Lower leg skin (tissue), 4 donors: ENCODE measurements around the gene SPDYE4. TPM values are rescaled to one million over a fixed set of nuclear protein-coding genes. Genes with fewer than 3 reads are reported as not detected.

Source experiments
- DNase-seq, 2 donors: peaks; one replicate each; pipeline ENCODE4 v3.0.0-alpha.2; 2019; ENCODE audit warnings: low spot score in 2 of 2
- H3K4me3 ChIP-seq: fragments of 200-600 bp; sonication (generic); 2 replicates; pipeline ENCODE4 v1.5.1; 2017; ENCODE audit warnings: mild to moderate bottlenecking, low read depth; ENCODE audit not compliant: poor library complexity, severe bottlenecking
- CTCF ChIP-seq, 3 donors: fragments of 450-650 bp; IDR thresholded peaks; one replicate each; pipeline ENCODE4 v1.5.1; 2016; ENCODE audit warnings: antibody characterized with exemption in 3 of 3, mild to moderate bottlenecking in 3 of 3, moderate library complexity in 2 of 3
- POLR2A ChIP-seq, 2 donors: fragments of 450-650 bp; IDR thresholded peaks; one replicate each; pipeline ENCODE4 v1.6.1; 2016 to 2017; ENCODE audit warnings: antibody characterized with exemption in 2 of 2, mild to moderate bottlenecking in 1 of 2, moderate library complexity in 1 of 2
- WGBS, 2 donors: methylation state at CpG; one replicate each; pipeline ENCODE4 v1.1.5; 2018; 5-methylcytosine and 5-hydroxymethylcytosine counted together
- intact Hi-C: fragments of 100-400 bp; cut with DNase I; formaldehyde crosslinking; loops from one replicate; pipeline ENCODE4 v1.15.0; 2023; ENCODE audit warnings: low total_unique reads
- total RNA-seq, 4 donors: library from RNA; depleted of rRNA; stranded (reverse); fragments of >200 nt; gene quantifications; one replicate each; pipeline ENCODE4 v1.1.0, GENCODE V29; 2016

Gene SPDYE4
- total RNA-seq, 4 donors from 2014 or later, result not detected

DNA sequence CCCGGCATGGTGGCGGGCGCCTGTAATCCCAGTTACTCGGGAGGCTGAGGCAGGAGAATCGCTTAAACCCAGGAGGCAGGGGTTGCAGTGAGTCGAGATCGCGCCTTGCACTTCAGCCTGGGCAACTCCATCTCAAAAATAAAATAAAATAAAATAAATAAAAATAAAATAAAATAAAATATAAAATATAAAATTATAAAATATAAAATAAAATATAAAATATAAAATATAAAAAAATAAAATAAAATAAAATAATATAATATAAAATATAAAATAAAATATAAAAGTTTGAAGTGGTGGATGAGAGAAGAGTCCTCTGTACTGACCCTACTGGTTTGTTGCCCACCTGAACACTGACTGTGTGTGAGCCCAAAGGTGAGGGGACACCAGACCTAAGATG lies 28.9 kb downstream of the SPDYE4 start:
- DNase-seq, result no peak
- intact Hi-C loops, result no loop called here
- no peak overlapping the region for H3K4me3 ChIP-seq
- TF ChIP-seq CTCF (IDR thresholded peaks at IDR 0.05) (no peak), POLR2A (IDR thresholded peaks at IDR 0.05) (no peak)
- 77 to 82% methylated on average over 8 of the region's 8 CpGs for WGBS, 2 donors

GRCh38 chr17:8728971-8729370 lies 29.4 kb downstream of the SPDYE4 start:
- intact Hi-C loops, result no loop called here
- no peak overlapping the region for H3K4me3 ChIP-seq
- WGBS, 2 donors, result 51 to 63% methylated on average over 5 of the region's 5 CpGs
- peak in 1 of 2 donors; percentile 66 for DNase-seq
- no peak for TF ChIP-seq CTCF (IDR thresholded peaks at IDR 0.05)
- no peak for TF ChIP-seq POLR2A (IDR thresholded peaks at IDR 0.05)

GRCh38 chr17:8728251-8728938 lies 30.0 kb downstream of the SPDYE4 start:
- peak in 1 of 2 donors; percentile 43 for DNase-seq
- 79 to 85% methylated on average over 13 of the region's 13 CpGs for WGBS, 2 donors
- TF ChIP-seq POLR2A (IDR thresholded peaks at IDR 0.05) (no peak), CTCF (IDR thresholded peaks at IDR 0.05) (no peak)
- intact Hi-C loops, result no loop called here
- no peak overlapping the region for H3K4me3 ChIP-seq

DNA sequence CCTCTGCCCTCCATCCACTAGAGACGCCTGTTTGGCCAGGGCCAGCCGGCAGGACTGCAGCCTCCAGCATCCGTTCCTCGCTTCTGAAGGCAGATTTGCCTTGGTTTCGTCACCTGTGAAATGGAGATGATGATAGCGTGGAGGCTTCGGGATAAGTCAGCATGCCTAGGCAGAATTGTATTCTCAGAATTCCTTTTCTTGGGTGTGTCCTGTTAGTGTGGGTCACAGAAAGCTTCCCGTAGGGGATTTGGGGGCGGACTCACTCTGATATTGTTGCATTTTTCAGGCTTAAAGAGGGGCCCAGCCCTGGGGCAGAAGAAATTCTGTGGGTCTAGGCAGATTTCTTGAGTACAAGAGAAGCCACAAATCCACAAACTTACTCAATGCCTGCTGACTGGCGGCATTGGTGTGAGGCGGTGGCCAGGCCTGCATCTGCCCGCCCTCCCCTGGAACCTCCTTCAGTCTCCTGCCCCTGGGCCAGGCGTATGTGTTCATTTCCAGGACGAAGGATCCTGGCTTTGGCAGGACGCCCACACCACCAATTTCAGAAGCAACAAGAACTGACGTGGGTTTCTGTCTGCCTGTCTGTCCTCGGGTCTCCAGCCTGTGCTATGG lies 31.3 kb downstream of the SPDYE4 start:
- no peak for TF ChIP-seq CTCF (IDR thresholded peaks at IDR 0.05)
- no peak for TF ChIP-seq POLR2A (IDR thresholded peaks at IDR 0.05)
- intact Hi-C loops, result no loop called here

GRCh38 chr17:8725881-8726876 lies 32.2 kb downstream of the SPDYE4 start:
- WGBS, 2 donors, result 85 to 86% methylated on average over 22 to 23 of the region's 23 CpGs
- TF ChIP-seq CTCF (IDR thresholded peaks at IDR 0.05) (no peak), POLR2A (IDR thresholded peaks at IDR 0.05) (no peak)
- DNase-seq, result peak in 1 of 2 donors; percentile 74
- intact Hi-C loops, result no loop called here
- H3K4me3 ChIP-seq, result no peak overlapping the region

More for the DNA sequence above, 31.3 kb downstream of the SPDYE4 start:
- H3K4me3 ChIP-seq, result no peak overlapping the region
- WGBS, 2 donors, result 44 to 53% methylated on average over 17 of the region's 17 CpGs
- peak in 1 of 2 donors; percentile 85 for DNase-seq
